Measurements from ENCODE around the gene KCNG2. TPM values are rescaled to one million over a fixed set of nuclear protein-coding genes. Genes with fewer than 3 reads are reported as not detected.

KCNG2 gene
- total and polyA plus RNA-seq, 12 donors, result 0.16 to 0.79 (median 0.24) TPM; not detected in 7

- Histone ChIP-seq H3K4me1 (peaks cover 0 to 16% (median 11%) of the 10 kb centered on the region in 9 donors), H3K27me3 (no peaks in the 10 kb centered on the region), H3K9me3 (no peaks in the 10 kb centered on the region), H3K36me3 (peaks cover 0 to 48% (median 10%) of the 10 kb centered on the region in 9 donors), H3K27ac (no peak overlapping the region), H3K4me3 (no peak overlapping the region)
- WGBS, 2 donors, result 79 to 86% methylated on average over 17 of the region's 17 CpGs
- no peak for DNase-seq
- no peak for ATAC-seq
- intact Hi-C loops (cut with DNase I), result no loop called here
- no peak for TF ChIP-seq CTCF (IDR thresholded peaks at IDR 0.05)
Observed at GRCh38 chr18:79922971-79923411, 125.3 kb downstream of the KCNG2 start.

GRCh38 chr18:79923896-79924585 lies 126.3 kb downstream of the KCNG2 start:
- DNase-seq, result no peak
- no peak for ATAC-seq
- intact Hi-C loops (cut with DNase I), result no loop called here
- Histone ChIP-seq H3K4me1 (peaks cover 0 to 16% (median 11%) of the 10 kb centered on the region in 9 donors), H3K27ac (no peak overlapping the region), H3K4me3 (no peak overlapping the region), H3K36me3 (peaks cover 0 to 48% (median 5%) of the 10 kb centered on the region in 9 donors), H3K9me3 (peaks cover 0 to 6% (median 2%) of the 10 kb centered on the region in 11 donors), H3K27me3 (no peaks in the 10 kb centered on the region)
- WGBS, 2 donors, result 96 to 97% methylated on average over 26 of the region's 26 CpGs
- no peak for TF ChIP-seq CTCF (IDR thresholded peaks at IDR 0.05)

DNA sequence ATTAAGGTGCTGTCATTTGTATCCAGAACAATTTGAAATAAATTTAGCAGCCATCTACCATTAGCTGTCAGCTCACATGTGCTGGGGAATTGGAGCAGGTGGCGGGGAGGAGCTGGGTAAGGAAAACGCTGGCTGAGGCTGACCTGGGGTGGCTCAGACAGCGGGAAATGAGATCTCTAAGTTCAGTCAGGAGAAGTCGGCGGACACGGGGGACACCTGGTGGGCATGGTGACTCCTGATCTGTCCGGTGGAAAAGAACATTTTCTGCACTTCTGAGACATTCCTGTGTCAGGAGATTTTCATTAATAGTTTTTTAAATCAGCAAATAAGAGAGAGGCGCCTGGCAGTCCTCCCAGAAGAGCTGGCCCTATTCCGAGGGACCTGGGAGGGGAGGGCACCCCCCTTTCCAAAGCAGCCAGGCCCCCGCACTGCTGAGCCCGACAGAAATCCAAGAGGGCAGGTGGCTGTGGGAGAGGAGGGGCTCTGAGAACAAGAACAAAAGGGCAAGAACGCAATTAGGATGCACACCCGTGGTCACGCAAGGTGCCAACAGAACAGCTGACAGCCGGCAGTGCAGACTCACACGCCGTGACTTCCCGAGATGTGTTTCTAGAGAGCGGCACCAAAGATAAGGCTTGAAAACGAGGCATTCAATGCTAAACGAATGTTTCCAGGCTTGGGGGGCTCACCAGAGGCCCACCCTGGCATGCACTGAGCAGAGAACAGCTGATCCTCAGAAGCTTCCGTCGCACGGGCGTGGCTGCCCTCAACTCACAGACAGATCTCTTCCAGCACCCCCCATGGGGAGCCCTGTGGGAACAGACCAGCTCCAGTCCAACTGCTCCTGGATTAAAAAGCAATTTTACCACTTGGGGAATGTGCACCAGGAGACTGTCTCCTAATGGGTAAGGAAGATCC lies 127.3 kb downstream of the KCNG2 start:
- peaks cover 0 to 56% (median 13%) of the 10 kb centered on the region in 9 donors for H3K36me3 ChIP-seq
- H3K4me1 ChIP-seq, result peaks cover 0 to 16% (median 11%) of the 10 kb centered on the region in 9 donors
- peak; percentile 38 to 80 (median 69) for ATAC-seq
- no peak for DNase-seq
- whole genome bisulfite sequencing, 2 donors, result 58 to 68% methylated on average over 25 of the region's 25 CpGs
- intact Hi-C loops (cut with DNase I), result no loop called here
- H3K27me3 ChIP-seq, result no peaks in the 10 kb centered on the region
- H3K27ac ChIP-seq, result no peak overlapping the region
- no peak overlapping the region for H3K4me3 ChIP-seq
- TF ChIP-seq CTCF (IDR thresholded peaks at IDR 0.05), result peak in 1 of 9 donors; percentile 17
- peaks cover 0 to 16% (median 12%) of the 10 kb centered on the region in 11 donors for H3K9me3 ChIP-seq

- 93 to 96% methylated on average over 11 of the region's 11 CpGs for WGBS, 2 donors
- Histone ChIP-seq H3K4me3 (no peak overlapping the region), H3K9me3 (peaks cover 0 to 28% (median 23%) of the 10 kb centered on the region in 11 donors), H3K4me1 (peaks cover 0 to 16% (median 11%) of the 10 kb centered on the region in 9 donors), H3K27me3 (no peaks in the 10 kb centered on the region), H3K27ac (no peak overlapping the region), H3K36me3 (peaks cover 0 to 68% (median 16%) of the 10 kb centered on the region in 9 donors)
- intact Hi-C loops (cut with DNase I), result no loop called here
- ATAC-seq (no peak), DNase-seq (no peak)
- no peak for TF ChIP-seq CTCF (IDR thresholded peaks at IDR 0.05)
Observed at GRCh38 chr18:79926306-79926705, 128.6 kb downstream of the KCNG2 start.
